Right atrium auricular region (tissue), 2 donors: ENCODE measurements around the gene CPLANE2. TPM values are rescaled to one million over a fixed set of nuclear protein-coding genes. Genes with fewer than 3 reads are reported as not detected.

ENCODE experiments used
- DNase-seq: peaks from one replicate; pipeline ENCODE4 v3.0.0-alpha.2; 2019; ENCODE audit warnings: low spot score
- H3K27ac ChIP-seq, 2 donors: fragments of 200-600 bp; sonication (generic); 1 replicate in 1 of 2; 2 replicates in 1 of 2; pipeline ENCODE4 v1.5.1; 2016 to 2019
- H3K27me3 ChIP-seq, 2 donors: fragments of 200-600 bp; sonication (generic); one replicate each; pipeline versions ENCODE4 v1.5.1 to v1.6.0; 2017 to 2019
- H3K36me3 ChIP-seq: fragments of 200-600 bp; sonication (generic); one replicate; pipeline ENCODE4 v1.5.1; 2016
- H3K4me1 ChIP-seq, 2 donors: fragments of 200-600 bp; sonication (generic); one replicate each; pipeline versions ENCODE4 v1.5.1 to v1.6.0; 2017 to 2019
- H3K4me3 ChIP-seq, 2 donors: fragments of 200-600 bp; sonication (generic); 1 replicate in 1 of 2; 2 replicates in 1 of 2; pipeline ENCODE4 v1.5.1; 2017 to 2019; ENCODE audit warnings: mild to moderate bottlenecking in 1 of 2, moderate library complexity in 1 of 2
- H3K9me3 ChIP-seq, 2 donors: fragments of 200-600 bp; sonication (generic); one replicate each; pipeline ENCODE4 v1.5.1; 2019
- total RNA-seq, 2 donors: library from RNA; depleted of rRNA; stranded (reverse); fragments of >200 nt; gene quantifications; one replicate each; pipeline ENCODE4 v1.1.0, GENCODE V29; 2016
- TF ChIP-seq, protein P1 (sequence below), 2 donors: fragments of 200-600 bp; sonication (generic); IDR thresholded peaks; one replicate each; pipeline ENCODE4 v1.5.1; 2019; ENCODE audit warnings: antibody characterized with exemption in 2 of 2

The CPLANE2 gene
- total RNA-seq: 1 to 10 TPM; 4.4 to 5.0 TPM

DNA sequence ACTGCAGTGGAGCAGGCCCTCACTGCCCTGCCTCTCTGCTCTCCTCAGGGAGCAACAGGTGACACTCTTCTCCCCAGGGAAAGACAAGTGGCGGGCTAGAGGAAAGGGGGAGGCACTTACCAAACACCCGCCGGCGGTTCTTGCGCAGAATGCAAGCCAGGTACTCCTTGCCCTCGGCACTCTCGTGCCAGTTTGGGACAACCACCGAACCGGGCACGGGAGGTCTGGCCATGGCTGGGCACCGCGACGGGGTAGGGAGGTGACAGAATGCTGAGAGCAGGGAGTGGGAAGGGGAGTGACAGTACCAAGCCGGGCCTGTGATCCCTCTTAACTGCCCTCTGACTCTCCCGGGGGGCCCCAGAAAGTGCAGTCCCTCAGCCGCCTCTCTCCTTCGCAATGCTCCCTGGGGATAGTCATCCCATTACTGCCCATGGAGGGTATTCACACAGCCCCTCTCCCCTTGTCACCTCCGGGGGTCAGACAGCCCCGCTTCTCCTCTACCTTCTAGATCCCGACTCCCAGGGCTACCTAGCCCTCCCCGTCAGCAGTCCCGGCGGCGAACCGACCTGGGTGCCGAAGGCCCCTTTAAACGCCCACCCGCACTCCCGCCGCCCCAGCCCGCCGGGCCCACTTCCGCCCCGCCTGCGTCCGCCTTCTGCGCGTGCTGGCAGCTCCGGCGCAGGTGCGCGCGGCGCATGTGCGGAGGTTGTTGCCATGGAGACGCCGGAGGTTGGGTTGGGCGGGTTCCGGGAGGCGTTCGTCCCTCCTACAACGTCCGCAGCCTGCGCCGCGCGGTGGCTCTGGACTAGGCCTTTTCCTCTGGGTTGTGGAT lies at the start of gene CPLANE2:
CPLANE2 (minus strand) TSS at position 673 of the 832 bp plus-strand sequence; CDS start at position 232, 441 bp downstream.
- H3K27ac ChIP-seq: peak within 1 kb of the TSS; percentile 86 to 88
- H3K9me3 ChIP-seq: no peaks in the 10 kb centered on the region
- peaks cover 0 to 21% of the 10 kb centered on the region in 2 donors for H3K4me1 ChIP-seq
- TF ChIP-seq, protein P1, sequence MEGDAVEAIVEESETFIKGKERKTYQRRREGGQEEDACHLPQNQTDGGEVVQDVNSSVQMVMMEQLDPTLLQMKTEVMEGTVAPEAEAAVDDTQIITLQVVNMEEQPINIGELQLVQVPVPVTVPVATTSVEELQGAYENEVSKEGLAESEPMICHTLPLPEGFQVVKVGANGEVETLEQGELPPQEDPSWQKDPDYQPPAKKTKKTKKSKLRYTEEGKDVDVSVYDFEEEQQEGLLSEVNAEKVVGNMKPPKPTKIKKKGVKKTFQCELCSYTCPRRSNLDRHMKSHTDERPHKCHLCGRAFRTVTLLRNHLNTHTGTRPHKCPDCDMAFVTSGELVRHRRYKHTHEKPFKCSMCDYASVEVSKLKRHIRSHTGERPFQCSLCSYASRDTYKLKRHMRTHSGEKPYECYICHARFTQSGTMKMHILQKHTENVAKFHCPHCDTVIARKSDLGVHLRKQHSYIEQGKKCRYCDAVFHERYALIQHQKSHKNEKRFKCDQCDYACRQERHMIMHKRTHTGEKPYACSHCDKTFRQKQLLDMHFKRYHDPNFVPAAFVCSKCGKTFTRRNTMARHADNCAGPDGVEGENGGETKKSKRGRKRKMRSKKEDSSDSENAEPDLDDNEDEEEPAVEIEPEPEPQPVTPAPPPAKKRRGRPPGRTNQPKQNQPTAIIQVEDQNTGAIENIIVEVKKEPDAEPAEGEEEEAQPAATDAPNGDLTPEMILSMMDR (IDR thresholded peaks at IDR 0.05): no peak
- DNase-seq: peak; percentile 94
- H3K36me3 ChIP-seq: no peaks in the 10 kb centered on the region
- H3K4me3 ChIP-seq: peak within 1 kb of the TSS; percentile 46 to 76
- no peaks in the 10 kb centered on the region for H3K27me3 ChIP-seq

DNA sequence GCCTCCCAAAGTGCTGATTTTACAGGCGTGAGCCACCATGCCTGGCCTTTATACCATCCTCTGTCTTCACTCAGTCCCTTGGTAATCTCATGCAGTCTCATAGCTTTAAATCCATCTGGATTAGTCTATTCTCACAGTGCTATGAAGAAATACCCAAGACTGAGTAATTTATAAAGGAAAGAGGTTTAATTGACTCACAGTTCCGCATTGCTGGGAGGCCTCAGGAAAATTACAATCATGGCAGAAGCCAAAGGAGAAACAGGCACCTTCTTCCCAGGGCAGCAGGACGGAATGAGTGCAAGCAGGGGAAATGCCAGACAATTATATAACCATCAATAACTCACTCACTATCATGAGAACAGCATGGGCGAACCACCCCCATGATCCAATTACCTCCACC lies 49.1 kb upstream of the CPLANE2 start:
- Histone ChIP-seq H3K4me3 (no peak overlapping the region), H3K9me3 (no peaks in the 10 kb centered on the region), H3K4me1 (peaks cover 0 to 1% of the 10 kb centered on the region in 2 donors), H3K27me3 (no peaks in the 10 kb centered on the region), H3K27ac (no peak overlapping the region), H3K36me3 (peaks cover 16% of the 10 kb centered on the region)
- DNase-seq: no peak
- TF ChIP-seq, protein P1 (IDR thresholded peaks at IDR 0.05): no peak

DNA sequence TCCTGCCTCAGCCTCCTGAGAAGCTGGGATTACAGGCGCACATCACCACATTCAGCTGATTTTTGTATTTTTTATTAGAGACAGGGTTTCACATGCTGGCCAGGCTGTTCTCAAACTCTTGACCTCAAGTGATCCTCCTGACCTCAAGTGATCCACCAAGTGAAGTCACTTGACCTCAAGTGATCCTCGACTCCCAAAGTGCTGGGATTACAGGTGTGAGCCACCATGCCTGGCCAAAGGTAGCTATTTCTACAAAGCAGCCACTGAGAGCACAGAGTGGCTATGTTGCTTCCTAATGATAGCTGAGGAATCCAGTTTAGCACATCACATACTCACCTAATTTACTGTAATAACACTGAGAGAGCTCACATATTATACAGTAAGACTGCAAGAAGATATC lies 44.8 kb upstream of the CPLANE2 start:
- DNase-seq: no peak
- Histone ChIP-seq H3K4me3 (no peak overlapping the region), H3K9me3 (no peaks in the 10 kb centered on the region), H3K27me3 (no peaks in the 10 kb centered on the region), H3K27ac (no peak overlapping the region), H3K4me1 (peaks cover 0 to 10% of the 10 kb centered on the region in 2 donors), H3K36me3 (peaks cover 11% of the 10 kb centered on the region)
- TF ChIP-seq, protein P1 (IDR thresholded peaks at IDR 0.05): no peak

DNA sequence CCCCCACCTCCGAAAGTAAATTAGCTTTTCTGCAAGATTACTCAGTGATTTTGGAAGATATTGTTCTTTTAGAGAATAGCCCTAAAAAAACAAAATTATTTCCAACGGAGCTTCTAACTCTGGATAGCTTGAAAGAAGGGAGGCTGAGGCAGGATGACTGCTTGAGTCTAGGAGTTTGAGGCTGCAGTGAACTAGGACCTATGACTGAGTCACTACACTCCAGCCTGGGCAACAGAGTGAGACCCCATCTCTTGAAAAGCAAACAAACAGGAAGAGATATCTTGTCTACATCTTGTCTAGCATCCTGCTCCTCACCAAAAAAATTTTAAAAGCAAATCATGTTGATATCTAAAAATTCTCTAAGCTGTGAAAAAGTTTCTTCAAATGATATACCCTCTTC lies 42.2 kb upstream of the CPLANE2 start:
- peaks cover 0 to 10% of the 10 kb centered on the region in 2 donors for H3K4me1 ChIP-seq
- TF ChIP-seq, protein P1 (IDR thresholded peaks at IDR 0.05): no peak
- no peak overlapping the region for H3K4me3 ChIP-seq
- H3K36me3 ChIP-seq: no peaks in the 10 kb centered on the region
- no peak overlapping the region for H3K27ac ChIP-seq
- no peaks in the 10 kb centered on the region for H3K27me3 ChIP-seq
- no peak for DNase-seq
- H3K9me3 ChIP-seq: no peaks in the 10 kb centered on the region

DNA sequence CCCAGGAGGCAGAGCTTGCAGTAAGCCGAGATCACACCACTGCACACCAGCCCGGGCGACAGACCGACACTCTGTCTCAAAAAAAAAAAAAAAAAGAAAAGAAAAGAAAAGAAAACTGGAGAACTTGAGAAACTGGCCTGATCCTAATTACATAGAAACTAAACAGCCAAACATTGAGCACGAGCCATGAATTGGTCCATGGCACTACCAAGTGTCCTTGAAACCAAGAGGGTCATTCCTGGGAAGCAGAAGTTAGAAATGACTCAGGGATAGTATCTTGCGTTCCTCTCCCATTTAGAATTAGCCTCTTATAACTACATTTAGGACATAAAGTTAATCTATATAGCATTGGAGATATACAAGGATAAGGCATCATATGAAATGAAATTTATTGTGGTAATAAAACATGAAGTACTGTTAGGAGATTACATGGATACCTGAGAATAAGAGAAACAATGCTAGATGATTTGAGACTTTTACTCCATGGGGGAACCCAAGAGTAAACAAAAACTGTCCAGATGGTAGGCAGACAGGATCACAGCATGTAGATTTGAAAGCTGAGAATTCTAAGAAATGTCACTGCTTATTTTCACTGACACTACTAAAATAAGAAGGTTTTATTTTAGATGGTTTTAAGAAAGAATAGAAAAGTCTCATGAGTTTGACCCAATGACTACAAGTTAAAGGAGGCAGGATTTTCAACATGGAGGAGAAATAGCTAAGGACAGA lies 39.5 kb upstream of the CPLANE2 start:
- no peak overlapping the region for H3K27ac ChIP-seq
- TF ChIP-seq, protein P1 (IDR thresholded peaks at IDR 0.05): no peak
- peaks cover 0 to 10% of the 10 kb centered on the region in 2 donors for H3K4me1 ChIP-seq
- no peaks in the 10 kb centered on the region for H3K27me3 ChIP-seq
- no peaks in the 10 kb centered on the region for H3K9me3 ChIP-seq
- DNase-seq: no peak
- H3K4me3 ChIP-seq: no peak overlapping the region
- no peaks in the 10 kb centered on the region for H3K36me3 ChIP-seq
